Fibroblast of lung (primary cell): ENCODE measurements around the gene DIS3L. TPM values are rescaled to one million over a fixed set of nuclear protein-coding genes. Genes with fewer than 3 reads are reported as not detected.

Experiments used
- DNase-seq, 2 donors: peaks; one replicate each; pipeline versions ENCODE4 v3.0.0 to v3.0.0-alpha.2; 2010; ENCODE audit warnings: low read depth in 2 of 2
- H2AFZ ChIP-seq: 2 replicates; pipeline ENCODE4 v1.5.1; 2012; ENCODE audit warnings: low read length, control low read depth, inconsistent platforms
- H3K27ac ChIP-seq: 2 replicates; pipeline ENCODE4 v1.5.1; 2011; ENCODE audit warnings: low read length, control low read depth; ENCODE audit not compliant: insufficient read depth
- H3K27me3 ChIP-seq: 2 replicates; pipeline ENCODE4 v1.5.1; 2011; ENCODE audit warnings: mild to moderate bottlenecking, low read length; ENCODE audit not compliant: control insufficient read depth, insufficient read depth
- H3K36me3 ChIP-seq: 2 replicates; pipeline ENCODE4 v1.5.1; 2011; ENCODE audit warnings: low read length; ENCODE audit not compliant: control insufficient read depth, insufficient read depth
- H3K4me1 ChIP-seq: 2 replicates; pipeline ENCODE4 v1.5.1; 2011; ENCODE audit warnings: low read length; ENCODE audit not compliant: control insufficient read depth, insufficient read depth; ENCODE audit errors: extremely low read depth
- H3K4me2 ChIP-seq: 2 replicates; pipeline ENCODE4 v1.5.1; 2011; ENCODE audit warnings: low read length, control low read depth; ENCODE audit not compliant: insufficient read depth; ENCODE audit errors: extremely low read depth
- H3K4me3 ChIP-seq, 4 experiments: fragments of 200-600 bp in 1 of 4; sonication (generic) in 1 of 4; replicated peaks in 1 of 4; 2 replicates each; pipeline ENCODE4 v1.5.1; 2011 to 2016; ENCODE audit warnings: low read length in 4 of 4, low read depth in 3 of 4, mild to moderate bottlenecking in 3 of 4, control low read depth in 2 of 4, inconsistent platforms in 1 of 4, mixed read lengths in 1 of 4; ENCODE audit not compliant: insufficient read depth in 1 of 4; ENCODE audit errors: control extremely low read depth in 1 of 4
- H3K79me2 ChIP-seq: 2 replicates; pipeline ENCODE4 v1.5.1; 2012; ENCODE audit warnings: mild to moderate bottlenecking, low read length, inconsistent platforms; ENCODE audit not compliant: control insufficient read depth, insufficient read depth
- H3K9ac ChIP-seq: 2 replicates; pipeline ENCODE4 v1.5.1; 2011; ENCODE audit warnings: mild to moderate bottlenecking, low read length, control low read depth; ENCODE audit not compliant: insufficient read depth
- H3K9me3 ChIP-seq: 2 replicates; pipeline ENCODE4 v1.5.1; 2012; ENCODE audit warnings: low read depth, low read length; ENCODE audit not compliant: control insufficient read depth, insufficient read depth
- H4K20me1 ChIP-seq: 2 replicates; pipeline ENCODE4 v1.5.1; 2011; ENCODE audit warnings: low read length; ENCODE audit not compliant: control insufficient read depth, insufficient read depth; ENCODE audit errors: extremely low read depth
- EZH2 ChIP-seq: IDR thresholded peaks from 2 replicates; pipeline ENCODE4 v1.5.1; 2012; ENCODE audit warnings: low read length, control low read depth, mild to moderate bottlenecking; ENCODE audit errors: missing control alignments
- polyA plus RNA-seq, 2 donors: library from polyadenylated mRNA; depleted of rRNA in 1 of 2; stranded (reverse) in 1 of 2; unstranded in 1 of 2; fragments of >200 nt; gene quantifications; 2 replicates each; pipeline ENCODE4 v1.2.1, GENCODE V29; 2011 to 2012; ENCODE audit warnings: missing spikeins in 1 of 2
- total RNA-seq: library from RNA; depleted of rRNA; stranded (reverse); fragments of >200 nt; gene quantifications from 2 replicates; pipeline ENCODE4 v1.2.1, GENCODE V29; 2014
- TF ChIP-seq, protein P1 (sequence below), 2 donors: IDR thresholded peaks in 1 of 2; conservative IDR thresholded peaks in 1 of 2; 1 replicate in 1 of 2; 2 replicates in 1 of 2; pipeline ENCODE4 v1.5.1; 2011 to 2012; ENCODE audit warnings: low read length in 2 of 2, control low read depth in 1 of 2, inconsistent platforms in 1 of 2, low read depth in 1 of 2, mild to moderate bottlenecking in 1 of 2

The DIS3L gene
- total and polyA plus RNA-seq, 2 donors (not counting 1 experiment from before 2014, with no cell fraction given), result 11.2 to 25.1 TPM

DNA sequence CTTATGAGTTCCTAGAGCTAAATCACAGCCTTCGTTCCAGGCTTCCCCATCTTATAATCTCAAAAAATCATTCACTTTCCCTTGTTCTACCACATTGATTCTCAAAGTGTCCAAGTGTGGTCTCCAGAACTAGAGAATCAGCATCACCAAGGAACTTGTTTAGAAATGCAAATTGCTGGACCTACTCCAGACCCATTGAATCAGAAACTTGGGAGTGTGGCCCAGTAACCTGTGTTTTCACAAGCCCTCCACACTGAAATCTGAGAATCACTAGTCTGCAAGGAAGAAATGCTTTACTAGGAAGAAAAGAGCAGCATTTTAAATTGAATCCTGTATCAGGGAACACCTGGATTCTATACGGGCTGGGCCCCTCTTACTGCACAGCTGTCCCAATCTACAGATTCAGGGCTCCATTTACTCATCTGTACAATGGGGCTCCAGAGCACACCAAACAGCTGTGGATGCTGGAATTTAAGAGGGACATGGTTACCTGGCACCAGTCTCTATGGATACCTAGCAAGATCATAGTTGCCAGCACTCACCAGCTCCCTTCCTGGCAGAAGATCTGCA, 43.7 kb upstream of the DIS3L start:
- H4K20me1 ChIP-seq, result no peaks in the 10 kb centered on the region
- no peak overlapping the region for H3K4me2 ChIP-seq
- peaks cover 52% of the 10 kb centered on the region for H3K27me3 ChIP-seq
- no peaks in the 10 kb centered on the region for H3K36me3 ChIP-seq
- peak; percentile 11 to 32 for DNase-seq
- no peak overlapping the region for H2AFZ ChIP-seq
- H3K4me1 ChIP-seq, result no peaks in the 10 kb centered on the region
- H3K4me3 ChIP-seq, result no peak overlapping the region
- H3K27ac ChIP-seq, result no peak overlapping the region
- TF ChIP-seq, protein P1, sequence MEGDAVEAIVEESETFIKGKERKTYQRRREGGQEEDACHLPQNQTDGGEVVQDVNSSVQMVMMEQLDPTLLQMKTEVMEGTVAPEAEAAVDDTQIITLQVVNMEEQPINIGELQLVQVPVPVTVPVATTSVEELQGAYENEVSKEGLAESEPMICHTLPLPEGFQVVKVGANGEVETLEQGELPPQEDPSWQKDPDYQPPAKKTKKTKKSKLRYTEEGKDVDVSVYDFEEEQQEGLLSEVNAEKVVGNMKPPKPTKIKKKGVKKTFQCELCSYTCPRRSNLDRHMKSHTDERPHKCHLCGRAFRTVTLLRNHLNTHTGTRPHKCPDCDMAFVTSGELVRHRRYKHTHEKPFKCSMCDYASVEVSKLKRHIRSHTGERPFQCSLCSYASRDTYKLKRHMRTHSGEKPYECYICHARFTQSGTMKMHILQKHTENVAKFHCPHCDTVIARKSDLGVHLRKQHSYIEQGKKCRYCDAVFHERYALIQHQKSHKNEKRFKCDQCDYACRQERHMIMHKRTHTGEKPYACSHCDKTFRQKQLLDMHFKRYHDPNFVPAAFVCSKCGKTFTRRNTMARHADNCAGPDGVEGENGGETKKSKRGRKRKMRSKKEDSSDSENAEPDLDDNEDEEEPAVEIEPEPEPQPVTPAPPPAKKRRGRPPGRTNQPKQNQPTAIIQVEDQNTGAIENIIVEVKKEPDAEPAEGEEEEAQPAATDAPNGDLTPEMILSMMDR (conservative IDR thresholded peaks at IDR 0.05 in 1 of 2, IDR thresholded peaks at IDR 0.05 in 1 of 2; ENCODE audit: low read depth in 1 of 2, low read length in 2 of 2), result no peak
- no peak for TF ChIP-seq EZH2
- no peaks in the 10 kb centered on the region for H3K9me3 ChIP-seq
- no peak overlapping the region for H3K9ac ChIP-seq
- H3K79me2 ChIP-seq, result no peaks in the 10 kb centered on the region

DNA sequence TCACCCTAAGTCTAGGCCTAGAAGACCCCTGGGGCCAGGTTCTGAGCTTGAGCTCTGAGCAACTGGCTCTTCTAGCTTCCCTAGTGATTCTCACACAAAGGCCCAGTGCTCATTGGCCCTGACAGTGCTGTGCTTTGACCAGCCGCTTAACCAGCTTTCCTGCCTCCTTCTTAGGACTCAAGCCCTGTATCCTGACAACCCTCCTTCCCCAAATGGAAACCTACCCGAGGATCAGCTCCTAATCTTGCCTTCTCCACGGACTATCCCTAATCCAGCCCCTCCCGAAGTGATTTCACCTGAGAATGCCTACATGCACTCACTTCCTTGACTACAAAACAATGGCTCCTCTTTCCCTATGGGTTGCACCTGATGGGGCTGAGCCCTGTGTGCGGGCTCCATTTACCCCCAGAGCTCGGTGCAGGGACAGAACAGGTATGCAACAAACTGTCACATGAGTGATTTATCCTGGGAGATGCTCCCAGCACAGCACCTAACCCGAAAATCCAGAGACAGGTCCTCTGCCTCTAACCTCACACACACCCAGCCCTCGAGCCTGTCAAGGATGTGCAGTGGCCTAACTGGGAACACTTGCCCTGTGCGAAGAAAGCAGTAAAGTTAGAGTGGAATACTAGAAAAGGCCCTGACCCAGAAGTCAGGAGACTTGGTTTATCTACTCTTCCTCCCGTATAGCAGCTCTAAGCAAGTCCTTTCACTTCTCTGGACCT, 42.1 kb upstream of the DIS3L start:
- no peaks in the 10 kb centered on the region for H3K36me3 ChIP-seq
- no peak overlapping the region for H3K4me3 ChIP-seq
- peaks cover 63% of the 10 kb centered on the region for H3K27me3 ChIP-seq
- H3K79me2 ChIP-seq, result no peaks in the 10 kb centered on the region
- no peak overlapping the region for H2AFZ ChIP-seq
- H3K4me2 ChIP-seq, result no peak overlapping the region
- no peak overlapping the region for H3K9ac ChIP-seq
- H3K4me1 ChIP-seq, result no peaks in the 10 kb centered on the region
- H4K20me1 ChIP-seq, result no peaks in the 10 kb centered on the region
- no peak overlapping the region for H3K27ac ChIP-seq
- no peak for DNase-seq
- no peak for TF ChIP-seq EZH2
- TF ChIP-seq, protein P1 (conservative IDR thresholded peaks at IDR 0.05 in 1 of 2, IDR thresholded peaks at IDR 0.05 in 1 of 2; ENCODE audit: low read depth in 1 of 2, low read length in 2 of 2), result no peak
- no peaks in the 10 kb centered on the region for H3K9me3 ChIP-seq

DNA sequence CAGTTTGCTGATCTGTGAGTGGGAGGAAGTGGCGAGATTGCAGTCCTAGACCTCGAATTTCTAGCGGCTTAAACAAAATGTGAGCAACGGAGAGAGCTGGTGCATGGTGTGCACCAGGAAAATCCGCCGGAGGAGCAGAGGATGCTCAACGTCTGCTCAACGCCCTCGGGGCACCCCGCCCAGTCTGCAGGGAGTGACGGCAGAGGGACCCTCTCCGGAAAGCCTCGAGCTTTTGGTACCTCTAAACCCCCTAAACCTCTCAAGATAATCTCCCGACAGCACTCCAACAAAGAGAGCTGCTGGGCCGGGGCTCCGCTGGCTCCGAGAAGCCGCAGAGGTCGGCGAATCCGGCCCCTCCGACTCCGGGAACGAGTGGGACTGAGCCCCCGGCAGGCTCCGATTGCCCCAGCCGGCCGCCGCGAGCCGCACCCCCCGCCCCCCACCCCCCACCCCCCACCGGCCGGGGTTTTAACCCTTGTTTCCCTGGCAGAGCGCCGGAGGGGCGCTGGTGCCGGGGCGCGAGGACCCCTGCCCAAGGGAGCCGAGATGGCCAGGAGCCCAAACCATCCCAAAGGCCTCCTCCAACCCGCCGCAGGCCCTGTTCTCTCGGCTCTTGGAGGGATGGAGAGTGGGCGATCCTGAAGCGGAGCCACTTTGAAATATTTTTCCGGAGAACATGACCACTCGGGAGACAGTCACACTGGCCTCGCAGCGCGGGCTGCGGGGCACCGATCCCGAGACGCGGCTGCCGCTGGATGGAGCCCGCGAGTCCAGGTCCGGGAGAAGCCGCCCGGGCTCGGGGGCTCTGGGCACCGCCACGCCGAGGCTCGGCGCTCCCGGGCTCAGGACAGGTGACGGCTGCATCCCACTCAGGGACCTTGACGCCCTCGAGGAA, 41.3 kb upstream of the DIS3L start:
- Histone ChIP-seq H3K36me3 (no peaks in the 10 kb centered on the region), H3K4me3 (peak overlapping the region in 2 of 4 experiments; percentile 52 to 53), H3K27me3 (peaks cover 70% of the 10 kb centered on the region), H4K20me1 (no peaks in the 10 kb centered on the region), H3K4me2 (peak overlapping the region; percentile 36), H3K79me2 (no peaks in the 10 kb centered on the region), H3K9me3 (no peaks in the 10 kb centered on the region), H3K27ac (no peak overlapping the region), H3K4me1 (no peaks in the 10 kb centered on the region), H3K9ac (no peak overlapping the region), H2AFZ (no peak overlapping the region)
- DNase-seq, result peak; percentile 35 to 46
- TF ChIP-seq, protein P1 (conservative IDR thresholded peaks at IDR 0.05 in 1 of 2, IDR thresholded peaks at IDR 0.05 in 1 of 2; ENCODE audit: low read depth in 1 of 2, low read length in 2 of 2), result peak; percentile 58 to 59
- peak; percentile 51 for TF ChIP-seq EZH2
